Activated CD4-positive, alpha-beta T cell treated with anti-CD3 and anti-CD28 coated beads, Interleukin-2, amount 50 U/mL, for 24 hours (primary cell): ENCODE results near the gene PLK2.

Experiments
- DNase-seq, 2 donors: peaks; one replicate each; pipeline ENCODE4 v3.0.0-alpha.2; 2020; ENCODE audit warnings: low read depth in 1 of 2, low spot score in 1 of 2

PLK2 gene

DNA sequence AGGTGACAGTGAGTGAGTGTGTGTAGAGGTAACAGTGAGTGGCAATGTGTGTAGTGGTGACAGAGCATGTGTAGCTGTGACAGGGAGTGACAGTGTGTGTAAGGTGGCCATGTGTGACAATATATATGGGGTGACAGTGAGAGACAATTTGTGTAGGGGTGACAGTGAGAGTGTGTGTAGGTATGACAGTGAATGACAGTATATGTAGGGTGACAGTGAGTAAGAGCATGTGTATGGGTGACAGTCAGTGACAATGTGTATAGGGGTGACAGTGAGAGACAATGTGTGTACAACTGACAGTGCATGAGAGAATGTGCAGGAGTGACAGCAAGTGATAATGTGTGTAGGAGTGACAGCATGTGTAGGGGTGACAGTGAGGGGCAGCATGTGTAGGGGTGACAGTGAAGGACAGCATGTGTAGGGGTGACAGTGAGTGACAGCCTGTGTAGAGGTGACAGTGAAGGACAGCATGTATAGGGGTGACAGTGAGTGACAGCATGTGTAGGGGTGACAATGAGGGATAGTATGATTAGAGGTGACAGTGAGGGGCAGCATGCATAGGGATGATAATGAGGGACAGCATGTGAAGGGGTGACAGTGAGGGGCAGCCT is 21.3 kb upstream of the PLK2 start:
- no peak for DNase-seq

DNA sequence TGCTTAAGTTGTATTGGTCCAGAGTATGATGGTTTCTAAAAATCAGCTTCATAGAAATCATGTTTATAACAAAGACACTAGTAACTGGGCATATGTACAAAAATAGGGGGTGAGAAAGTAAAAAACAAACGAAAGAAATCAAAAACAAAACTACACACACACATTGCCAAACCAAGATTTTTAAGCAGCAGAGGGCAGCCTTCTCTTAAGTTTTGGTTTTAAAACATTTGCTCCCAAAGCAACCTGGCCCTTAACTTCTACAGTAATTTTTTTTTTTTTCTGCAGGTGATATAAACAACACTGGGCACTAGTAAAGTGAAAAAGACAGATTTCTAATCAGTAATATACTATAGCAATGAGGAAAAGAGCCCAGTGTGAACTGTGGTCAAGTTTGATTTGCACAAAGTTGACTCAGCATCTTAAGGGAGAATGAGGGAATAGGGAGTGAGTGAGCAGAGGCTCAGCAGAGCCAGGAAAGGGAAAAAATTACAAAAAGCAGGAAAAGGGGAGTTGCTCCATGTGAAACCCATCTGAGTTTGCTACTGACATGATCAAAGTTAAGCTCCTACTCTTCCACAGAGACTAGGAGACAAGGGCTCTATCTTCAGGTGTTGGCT is 18.0 kb upstream of the PLK2 start:
- no peak for DNase-seq

DNA sequence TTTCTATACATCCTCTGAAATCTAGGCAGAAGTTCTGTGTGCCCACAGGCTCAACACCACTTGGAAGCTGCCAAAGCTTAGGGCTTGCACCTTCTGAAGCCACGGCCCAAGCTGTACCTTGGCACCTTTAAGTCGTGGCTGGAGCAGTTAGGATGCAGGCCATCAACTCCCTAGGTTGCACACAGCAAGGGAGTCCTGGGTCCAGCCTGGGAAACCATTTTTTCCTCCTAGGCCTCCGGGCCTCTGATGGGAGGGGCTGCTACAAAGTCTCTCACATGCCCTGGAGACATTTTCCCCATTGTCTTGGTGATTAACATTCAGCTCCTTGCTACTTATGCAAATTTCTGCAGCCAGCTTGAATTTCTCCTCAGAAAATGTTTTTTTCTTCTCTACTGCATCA is 15.5 kb upstream of the PLK2 start:
- DNase-seq = no peak

DNA sequence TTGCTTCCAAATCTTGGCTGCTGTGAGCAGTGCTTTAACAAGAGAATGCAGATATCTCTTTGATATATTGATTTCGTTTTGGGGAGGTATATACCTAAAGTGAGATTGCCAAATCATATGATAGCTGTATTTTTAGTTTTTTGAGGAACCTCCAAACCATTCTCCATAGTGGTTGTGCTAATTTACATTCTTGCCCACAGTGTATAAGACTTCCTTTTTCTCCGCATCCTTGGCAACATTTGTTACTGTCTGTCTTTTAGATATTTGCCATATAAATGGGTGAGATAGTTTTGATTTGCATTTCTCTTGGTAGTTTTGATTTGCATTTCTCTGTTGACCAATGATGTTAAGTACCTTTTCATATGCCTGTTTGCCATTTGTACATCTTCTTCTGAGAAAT is 10.0 kb upstream of the PLK2 start:
- no peak for DNase-seq

DNA sequence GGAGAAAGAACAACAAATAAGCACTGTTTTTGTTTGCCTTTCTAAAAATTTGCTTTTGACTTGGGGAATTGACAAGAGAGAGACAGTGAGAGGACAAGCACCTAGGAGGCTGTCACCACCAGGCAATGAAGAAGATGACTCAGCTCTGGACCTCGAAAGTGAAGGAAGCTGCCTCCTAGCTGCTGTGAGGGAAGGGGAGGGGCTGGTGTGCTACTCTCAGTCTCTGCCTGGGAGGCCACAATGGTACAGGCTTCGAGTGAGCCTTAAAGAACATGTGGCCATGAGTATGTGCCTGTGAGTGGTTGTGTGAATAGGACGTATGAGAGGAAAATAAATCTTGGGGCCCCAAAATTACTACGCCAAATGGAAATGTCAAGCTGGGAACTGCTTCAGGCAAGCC is 7.1 kb upstream of the PLK2 start:
- DNase-seq = no peak

DNA sequence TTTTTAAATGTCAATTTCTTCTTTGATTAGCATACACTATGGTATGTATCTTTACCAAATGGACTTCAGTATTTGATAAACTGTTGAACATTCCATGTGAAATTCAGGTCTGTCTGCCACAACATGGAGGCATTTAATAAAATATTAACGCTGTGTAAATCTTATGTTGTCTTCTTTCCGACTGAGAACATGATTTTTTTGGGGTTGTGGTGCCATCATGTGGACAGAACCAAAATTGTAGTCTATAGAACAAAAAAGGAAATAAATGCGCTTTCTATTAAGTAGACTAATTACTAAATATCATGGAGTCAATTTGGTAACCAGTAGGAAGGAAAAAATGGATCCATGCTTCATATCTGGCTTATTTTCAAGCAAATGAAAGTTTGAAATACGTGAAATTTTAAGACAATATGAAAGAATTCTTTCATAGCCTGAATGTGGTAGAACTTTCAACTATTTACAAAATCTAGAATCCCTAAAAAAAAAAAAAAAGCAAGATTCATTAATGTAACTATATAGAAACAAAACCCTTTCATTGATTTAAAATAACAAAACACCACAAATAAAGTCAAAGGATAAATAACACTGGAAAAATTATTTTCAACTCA is 2.8 kb upstream of the PLK2 start:
- peak in 1 of 2 donors; percentile 40 for DNase-seq

DNA sequence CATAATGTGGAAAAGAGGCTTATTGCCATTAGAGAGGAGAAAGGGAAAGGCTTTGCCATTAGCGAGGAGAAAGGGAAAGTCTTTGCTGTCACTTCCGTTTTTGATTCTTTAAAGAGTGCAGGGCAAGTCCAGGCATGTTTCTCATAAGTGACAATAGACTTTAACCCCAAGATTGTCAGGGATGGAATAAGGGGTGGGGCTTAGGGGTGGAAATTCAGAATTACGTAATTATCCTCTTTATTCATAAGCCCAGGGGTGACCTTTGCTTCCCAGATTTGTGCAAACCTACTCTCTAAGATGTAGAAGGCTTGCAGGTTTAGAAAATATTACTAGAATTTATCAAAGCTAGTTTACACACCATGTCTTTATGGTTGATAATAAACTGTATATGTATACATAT is 2.3 kb upstream of the PLK2 start:
- no peak for DNase-seq

DNA sequence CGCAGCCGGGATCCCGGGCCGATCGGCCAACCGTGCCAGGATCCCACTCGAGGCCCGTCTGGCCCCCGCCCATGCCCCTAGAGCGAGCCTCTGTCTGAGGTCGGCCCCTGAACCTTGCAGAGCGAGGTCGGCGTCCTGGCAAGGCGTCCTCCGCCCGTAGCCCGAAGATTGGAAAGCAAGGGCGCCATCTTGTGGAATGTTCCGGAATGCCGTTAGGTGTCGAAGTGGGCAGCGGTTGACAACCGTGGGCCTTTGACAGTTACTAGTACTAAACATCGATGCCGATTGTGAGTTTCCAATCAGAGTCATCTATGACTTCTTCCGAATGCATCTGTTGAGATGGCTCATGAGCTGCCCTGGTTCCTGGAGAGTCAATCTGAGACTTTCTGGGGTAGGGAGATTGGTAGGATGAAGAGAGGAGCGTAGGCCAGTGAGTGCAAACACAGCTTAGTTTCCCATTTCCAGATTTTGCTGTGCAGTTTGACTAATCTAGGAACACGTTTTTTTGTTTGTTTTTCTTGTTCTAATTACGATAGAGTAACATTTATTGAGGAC is 923 bp upstream of the PLK2 start:
- peak; percentile 88 to 89 for DNase-seq

DNA sequence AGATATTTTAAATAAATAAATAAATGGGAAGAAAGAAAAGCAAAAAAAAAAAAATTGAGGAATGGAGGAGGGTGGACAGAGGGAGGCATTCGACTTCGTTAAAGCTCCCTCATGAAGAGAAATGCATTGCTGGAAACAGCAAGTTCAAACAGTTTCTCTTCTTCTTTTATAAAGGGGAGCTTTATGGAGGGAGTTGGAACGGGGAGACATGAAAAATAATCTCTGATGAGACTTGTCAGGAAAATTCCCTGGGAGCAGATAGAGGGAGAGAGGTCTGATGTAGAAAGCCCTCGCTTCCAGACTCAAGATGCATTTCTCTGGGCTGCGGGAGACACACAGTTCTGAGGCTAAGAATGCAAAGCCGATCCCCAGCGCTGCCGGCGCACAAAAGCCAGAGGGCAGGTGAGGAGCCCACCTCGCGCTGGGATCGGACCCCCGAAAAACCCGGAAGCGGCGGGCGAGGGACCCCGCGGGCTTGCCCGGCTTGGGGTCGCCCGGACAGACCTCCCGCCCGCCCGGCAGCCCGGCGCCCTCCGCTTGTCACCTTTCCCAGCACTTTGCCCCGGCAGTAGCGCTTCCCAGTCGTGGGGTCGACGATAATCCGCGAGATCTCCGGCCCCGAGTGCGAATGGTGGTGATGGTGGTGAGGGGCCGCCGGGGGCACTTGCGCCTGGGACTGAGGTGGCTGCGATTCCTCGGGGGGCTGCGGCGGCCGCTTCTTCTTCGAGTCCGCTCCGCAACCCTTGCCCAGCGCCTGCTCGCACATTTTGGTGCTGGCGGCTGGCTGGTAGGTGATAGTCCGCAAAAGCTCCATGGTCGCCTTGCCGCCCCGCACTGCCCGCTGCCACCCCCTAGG is 512 bp downstream of the PLK2 start:
- DNase-seq = no peak

DNA sequence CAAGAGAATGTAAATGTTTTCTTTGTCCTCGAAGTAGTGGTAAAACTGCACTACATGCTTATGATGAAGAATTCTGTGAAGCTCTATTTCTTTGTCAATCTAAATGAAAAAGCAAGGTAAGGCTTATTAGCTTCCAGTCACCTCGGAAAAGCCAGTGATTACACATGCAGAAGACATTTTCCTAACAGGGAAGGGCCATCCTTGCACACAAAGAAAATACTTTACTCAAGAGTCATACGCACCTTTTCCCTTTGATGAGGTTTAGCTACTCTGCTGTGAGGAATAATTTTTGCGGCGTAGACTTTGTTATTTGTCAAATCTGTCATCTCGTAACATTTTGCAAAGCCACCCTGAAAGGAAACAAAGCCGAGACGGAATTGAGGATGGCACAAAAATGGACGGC is 1.1 kb downstream of the PLK2 start:
- no peak for DNase-seq

DNA sequence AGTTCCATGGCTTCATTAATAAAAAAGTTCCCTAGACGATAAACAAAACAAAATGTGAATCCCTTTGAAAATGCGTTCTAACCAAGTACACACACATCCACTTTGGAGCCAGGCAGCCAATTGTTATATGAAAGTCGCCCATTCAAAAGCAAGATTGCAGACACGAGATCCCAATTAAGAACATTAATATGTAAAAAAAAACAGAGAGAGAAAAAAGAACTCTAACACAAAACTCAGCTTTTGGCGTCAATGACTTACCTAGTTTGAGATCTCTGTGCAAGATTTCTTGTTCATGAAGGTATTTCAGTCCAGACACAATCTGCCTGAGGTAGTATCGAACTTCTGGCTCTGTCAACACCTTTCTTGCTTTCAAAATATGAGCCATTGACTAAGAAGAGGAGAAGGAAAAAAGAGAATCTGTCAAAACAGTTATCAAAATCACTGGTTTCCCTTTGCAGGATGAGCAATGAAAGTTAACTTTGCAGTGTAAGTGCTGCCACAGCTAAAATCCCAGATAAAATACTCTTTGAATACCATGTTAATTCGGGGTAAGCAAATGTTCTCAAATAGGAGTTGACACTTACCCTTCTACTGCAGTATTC is 1.6 kb downstream of the PLK2 start:
- DNase-seq = no peak

DNA sequence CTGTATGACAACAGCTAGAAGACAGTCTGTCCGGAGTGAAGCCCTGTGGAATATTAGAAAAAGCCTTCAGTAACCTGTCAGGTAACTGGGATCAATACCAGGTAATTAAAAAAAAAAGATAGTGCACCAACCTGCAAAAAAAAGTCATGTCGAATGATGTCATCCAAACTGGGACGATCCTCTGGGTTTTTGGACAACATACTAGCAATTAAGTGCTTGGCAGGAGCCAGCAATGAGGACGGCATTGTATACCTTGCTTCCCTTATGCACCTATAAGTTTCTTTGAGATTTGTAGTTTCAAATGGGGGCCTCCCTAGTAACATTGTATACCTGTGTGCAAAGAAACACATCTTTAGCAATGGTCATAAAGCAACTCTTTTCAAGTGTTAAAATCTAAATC is 2.8 kb downstream of the PLK2 start:
- DNase-seq = no peak

DNA sequence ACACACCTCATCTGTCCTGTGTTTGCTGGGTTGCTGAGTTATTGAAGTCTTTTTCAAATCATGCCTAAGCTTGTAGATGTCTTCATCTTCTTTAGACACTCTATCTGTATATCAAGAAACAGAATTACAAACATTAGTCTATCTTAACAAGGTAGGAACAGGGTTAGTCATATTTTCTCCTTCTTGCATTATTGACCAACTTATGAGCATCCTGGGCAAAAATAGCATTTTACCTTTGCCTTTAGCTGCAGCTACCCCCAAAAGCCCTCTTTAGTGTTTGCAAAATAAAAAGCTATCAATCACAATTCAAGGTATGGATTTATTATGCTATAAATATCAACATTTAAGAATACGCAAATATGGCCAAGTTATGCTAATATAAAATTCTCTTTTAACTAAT is 3.4 kb downstream of the PLK2 start:
- no peak for DNase-seq

DNA sequence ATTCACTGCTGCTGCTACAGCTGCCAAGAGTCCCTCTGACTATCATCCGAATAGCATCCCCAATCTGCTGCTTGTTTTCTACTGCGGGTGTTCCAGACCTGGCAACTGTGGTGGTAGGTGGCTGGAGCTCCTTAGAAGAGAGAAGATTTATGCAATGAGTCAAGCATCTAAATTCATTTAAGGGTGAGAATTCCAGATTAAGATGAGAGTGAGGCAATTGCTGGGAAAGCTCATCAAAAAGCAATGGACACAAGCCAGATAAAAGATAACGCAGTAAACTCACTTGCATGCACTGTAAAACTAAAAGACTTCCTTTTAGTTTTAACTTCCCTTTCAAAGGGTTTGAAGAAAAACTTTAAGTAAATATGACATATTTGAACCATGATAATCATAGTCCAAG is 3.9 kb downstream of the PLK2 start:
- DNase-seq = no peak

DNA sequence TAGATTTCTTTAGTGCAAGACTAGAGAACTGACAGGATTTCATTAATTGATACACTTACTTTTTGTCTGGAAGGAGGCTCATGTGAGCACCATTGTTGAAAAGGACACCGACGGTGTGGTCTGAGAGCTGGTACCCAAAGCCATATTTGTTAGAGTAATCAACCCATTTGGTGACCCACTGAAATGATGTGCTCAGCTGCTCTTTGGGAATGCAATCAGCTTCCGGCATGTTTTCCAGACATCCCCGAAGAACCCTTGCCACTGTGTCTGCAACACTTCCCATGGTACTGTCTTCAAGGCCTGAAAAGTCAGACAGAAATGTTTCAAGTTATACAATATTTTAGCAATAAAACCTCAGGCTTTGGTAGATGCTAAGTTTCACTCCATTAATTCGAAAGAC is 4.4 kb downstream of the PLK2 start:
- no peak for DNase-seq

DNA sequence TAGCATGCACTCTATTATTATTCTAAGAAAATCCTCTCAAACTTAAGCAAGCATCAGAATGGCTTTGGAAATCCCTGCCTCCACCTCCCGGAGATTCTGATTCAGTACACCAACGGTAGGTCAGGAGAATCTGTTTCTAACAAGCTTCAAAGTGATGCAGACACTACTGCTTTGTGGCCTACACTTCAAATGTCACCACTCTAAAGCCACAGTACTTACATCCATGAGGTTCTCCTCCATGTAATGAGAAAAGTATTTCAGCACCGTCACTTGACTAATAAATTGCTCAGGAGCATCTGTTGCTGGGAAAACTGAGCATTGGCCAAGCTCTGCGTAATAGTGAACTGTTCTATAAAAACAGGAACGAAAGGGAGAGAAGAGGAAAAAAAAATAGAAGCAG is 4.8 kb downstream of the PLK2 start:
- DNase-seq = no peak

DNA sequence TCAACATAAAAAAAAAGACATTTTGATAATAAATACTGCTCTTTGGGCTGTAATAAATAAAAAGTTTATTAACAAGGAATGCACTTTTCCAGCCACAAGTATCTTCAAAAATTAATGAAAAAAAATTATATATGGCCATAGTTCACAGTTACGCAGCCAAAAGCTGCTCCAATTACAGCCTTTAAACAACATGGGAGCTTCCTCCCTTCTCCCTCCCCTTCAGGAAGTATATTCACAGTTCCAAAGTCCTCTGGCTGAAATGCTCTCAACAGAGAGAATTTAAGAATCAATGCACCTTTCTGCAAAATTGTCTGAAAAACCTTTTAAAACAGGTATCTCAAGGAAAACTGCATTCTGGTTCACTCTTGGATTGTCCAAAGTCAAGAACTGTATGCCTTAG is 5.9 kb downstream of the PLK2 start:
- no peak for DNase-seq

DNA sequence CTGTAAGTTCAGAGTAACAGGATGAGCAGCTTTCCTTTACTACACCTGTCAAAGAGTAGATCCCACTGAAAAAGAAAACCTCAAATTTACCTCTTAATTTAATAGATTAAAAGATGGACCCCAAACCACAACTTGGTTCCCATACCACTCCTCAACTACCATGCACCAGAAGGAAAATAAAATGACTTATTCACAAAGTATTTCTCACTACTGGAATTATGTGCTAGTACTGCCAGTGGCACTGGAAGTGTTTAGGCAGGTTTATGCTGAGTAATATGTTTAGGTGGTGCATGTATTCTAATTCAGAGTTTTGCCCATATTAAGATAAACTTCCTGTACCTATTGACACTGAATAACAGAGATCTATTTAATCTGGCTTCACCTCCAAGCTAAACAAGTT is 6.6 kb downstream of the PLK2 start:
- no peak for DNase-seq

DNA sequence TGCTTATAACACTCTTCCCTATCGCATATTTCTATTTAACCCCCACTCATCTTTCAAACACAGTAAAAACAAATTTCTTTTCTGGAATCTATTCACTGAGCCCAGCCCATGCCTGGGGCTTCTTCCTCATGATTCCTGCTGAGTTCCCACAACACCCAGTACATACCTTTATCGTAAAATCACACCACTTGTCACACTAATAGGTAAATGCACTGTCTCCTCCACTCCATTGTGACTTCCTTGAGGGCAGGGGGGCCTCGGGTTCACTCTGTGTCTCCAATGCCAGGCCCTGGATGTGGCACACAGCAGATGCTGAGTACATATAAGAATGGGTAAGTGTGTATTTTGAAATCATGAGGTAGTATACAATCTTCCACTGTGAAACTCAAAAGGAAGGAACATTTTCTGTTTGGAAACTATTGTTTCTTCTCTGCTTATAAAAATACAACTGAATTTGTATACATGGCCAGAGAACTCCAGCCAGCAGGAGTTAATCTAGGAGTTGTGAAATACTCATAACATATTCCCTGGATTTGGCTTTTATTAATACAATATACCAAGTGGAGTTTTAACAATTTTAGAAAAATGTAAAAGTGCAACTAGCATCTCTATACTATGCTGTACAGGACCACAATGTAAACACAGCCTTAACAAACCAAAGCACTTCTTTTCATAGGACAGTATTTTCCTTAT is 7.2 kb downstream of the PLK2 start:
- DNase-seq = no peak

DNA sequence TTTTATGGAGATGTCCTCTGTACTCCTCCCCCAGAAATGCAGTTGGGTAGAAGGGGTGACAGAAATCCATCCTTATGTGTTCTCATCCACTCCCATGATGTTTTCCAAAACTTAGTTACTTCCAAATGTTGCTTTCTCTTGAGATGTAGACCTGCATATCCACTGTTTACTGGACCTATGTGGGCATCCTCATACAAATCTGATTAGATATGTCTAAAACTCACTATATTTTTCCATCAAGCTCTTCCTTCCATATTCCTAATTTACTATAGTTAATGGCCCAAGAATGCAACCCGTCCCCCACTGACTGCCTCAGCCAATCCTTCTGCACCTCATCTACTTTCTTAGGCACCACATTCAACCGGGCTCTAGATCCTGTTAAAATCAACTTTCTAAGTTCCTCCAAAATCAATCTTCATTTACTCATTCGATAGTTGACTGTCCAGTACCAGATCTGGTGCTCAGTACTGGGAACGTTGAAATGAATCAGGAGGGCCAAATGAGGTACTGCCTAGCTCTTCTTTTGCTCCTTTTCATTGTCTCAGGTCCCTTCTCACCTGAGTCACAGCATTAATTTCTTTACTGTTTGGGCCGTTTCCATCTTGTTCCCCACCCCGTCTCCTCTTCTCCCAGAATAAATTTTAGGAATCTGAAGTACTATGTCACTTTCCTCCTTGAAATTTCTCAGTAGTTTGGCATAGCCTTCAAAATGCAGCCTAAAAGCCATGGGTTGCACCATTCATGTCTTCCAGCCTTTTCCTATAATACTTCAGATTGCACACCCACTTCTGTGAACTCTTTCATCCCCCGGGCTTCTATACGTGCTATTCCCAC is 7.9 kb downstream of the PLK2 start:
- no peak for DNase-seq
